22Rv1 (cell line): ENCODE measurements around the gene CKMT1B.
"Not testable (repeated sequence)": the region's sequence is repeated elsewhere in the genome, so short reads cannot be mapped to it uniquely, and the experiment has no call there.

Experiments used
- ZFX ChIP-seq: fragments of 450-650 bp; IDR thresholded peaks from 2 replicates; pipeline ENCODE4 v1.6.1; 2017; ENCODE audit warnings: antibody characterized with exemption, borderline replicate concordance
- TF ChIP-seq, protein P1 (sequence below): fragments of 450-650 bp; IDR thresholded peaks from 2 replicates; pipeline ENCODE4 v1.5.1; 2017; ENCODE audit warnings: mild to moderate bottlenecking

DNA sequence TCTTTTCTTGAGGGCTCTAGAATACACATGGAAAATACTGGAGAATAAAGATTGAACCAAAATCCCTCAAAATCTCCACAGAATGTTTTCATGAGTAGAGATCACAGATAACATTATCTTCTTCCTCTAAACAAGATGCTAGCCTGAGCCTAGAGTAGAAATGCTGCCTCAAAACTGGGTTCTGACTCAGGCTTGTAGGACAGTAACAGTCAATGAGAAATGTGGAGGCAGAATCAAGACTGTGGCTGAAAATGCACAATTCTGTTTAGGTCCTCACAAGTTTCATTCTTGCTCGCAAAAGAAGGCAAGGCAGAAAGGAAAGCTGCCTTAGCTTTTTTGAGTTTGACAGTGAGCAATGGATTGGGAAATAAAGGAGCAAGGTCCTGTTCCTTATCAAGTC, 19.2 kb upstream of the CKMT1B start:
- TF ChIP-seq ZFX = not testable (repeated sequence)
- TF ChIP-seq, protein P1, sequence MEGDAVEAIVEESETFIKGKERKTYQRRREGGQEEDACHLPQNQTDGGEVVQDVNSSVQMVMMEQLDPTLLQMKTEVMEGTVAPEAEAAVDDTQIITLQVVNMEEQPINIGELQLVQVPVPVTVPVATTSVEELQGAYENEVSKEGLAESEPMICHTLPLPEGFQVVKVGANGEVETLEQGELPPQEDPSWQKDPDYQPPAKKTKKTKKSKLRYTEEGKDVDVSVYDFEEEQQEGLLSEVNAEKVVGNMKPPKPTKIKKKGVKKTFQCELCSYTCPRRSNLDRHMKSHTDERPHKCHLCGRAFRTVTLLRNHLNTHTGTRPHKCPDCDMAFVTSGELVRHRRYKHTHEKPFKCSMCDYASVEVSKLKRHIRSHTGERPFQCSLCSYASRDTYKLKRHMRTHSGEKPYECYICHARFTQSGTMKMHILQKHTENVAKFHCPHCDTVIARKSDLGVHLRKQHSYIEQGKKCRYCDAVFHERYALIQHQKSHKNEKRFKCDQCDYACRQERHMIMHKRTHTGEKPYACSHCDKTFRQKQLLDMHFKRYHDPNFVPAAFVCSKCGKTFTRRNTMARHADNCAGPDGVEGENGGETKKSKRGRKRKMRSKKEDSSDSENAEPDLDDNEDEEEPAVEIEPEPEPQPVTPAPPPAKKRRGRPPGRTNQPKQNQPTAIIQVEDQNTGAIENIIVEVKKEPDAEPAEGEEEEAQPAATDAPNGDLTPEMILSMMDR = not testable (repeated sequence)
